Measurements from ENCODE around the gene ARFGAP3. TPM values are rescaled to one million over a fixed set of nuclear protein-coding genes. Genes with fewer than 3 reads are reported as not detected.

ARFGAP3 gene
- total RNA-seq, 1 donor from 2014 or later = 80.8 TPM

DNA sequence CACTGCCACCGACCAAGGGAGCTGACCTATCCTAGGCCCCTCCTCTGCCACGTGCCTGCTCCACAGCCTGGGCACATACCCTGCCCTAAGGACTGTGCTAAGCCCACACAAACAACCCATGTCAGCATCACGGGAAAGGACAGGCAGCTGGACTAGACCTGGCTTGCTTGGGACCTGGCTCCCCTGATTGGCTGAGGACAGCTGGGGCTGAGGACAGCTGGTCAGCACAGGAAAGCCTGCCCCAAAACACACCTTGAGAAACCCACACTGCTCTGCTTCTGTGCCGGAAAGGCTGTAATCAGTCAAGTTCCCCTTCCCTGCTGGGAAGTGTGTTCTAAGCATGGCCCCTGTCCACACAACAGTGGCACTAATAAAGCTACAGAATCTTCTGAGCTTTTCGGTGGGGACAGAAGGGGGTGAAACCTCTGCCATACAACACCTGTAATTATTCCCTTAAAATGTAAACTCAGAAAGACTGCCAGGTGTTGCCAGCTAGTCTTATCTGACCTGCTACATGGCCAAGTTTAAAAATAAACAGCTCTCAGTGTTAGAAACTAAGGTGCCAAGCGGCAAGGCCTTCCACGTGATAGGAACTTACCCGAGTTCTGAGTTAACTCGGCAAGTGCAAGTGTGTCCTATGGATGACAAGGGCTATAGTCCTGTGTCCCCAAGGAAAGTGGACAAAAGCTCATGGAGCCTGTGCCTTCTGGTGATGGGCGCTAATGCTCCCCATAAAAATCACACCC, 35.7 kb upstream of the ARFGAP3 start:
- Mint-ChIP-seq H3K27ac (ENCODE audit: unreplicated experiment) (no peak overlapping the region), H3K9me3 (ENCODE audit: low read depth) (no peaks in the 10 kb centered on the region), H3K4me1 (ENCODE audit: low read depth) (no peaks in the 10 kb centered on the region), H3K27me3 (ENCODE audit: low read depth) (no peaks in the 10 kb centered on the region), H3K36me3 (ENCODE audit: low read depth) (peaks cover 18% of the 10 kb centered on the region), H3K4me3 (ENCODE audit: unreplicated experiment) (no peak overlapping the region)
- DNase-seq (ENCODE audit: low spot score) = no peak
- TF ChIP-seq, protein P1, sequence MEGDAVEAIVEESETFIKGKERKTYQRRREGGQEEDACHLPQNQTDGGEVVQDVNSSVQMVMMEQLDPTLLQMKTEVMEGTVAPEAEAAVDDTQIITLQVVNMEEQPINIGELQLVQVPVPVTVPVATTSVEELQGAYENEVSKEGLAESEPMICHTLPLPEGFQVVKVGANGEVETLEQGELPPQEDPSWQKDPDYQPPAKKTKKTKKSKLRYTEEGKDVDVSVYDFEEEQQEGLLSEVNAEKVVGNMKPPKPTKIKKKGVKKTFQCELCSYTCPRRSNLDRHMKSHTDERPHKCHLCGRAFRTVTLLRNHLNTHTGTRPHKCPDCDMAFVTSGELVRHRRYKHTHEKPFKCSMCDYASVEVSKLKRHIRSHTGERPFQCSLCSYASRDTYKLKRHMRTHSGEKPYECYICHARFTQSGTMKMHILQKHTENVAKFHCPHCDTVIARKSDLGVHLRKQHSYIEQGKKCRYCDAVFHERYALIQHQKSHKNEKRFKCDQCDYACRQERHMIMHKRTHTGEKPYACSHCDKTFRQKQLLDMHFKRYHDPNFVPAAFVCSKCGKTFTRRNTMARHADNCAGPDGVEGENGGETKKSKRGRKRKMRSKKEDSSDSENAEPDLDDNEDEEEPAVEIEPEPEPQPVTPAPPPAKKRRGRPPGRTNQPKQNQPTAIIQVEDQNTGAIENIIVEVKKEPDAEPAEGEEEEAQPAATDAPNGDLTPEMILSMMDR (IDR thresholded peaks at IDR 0.05) = no peak

DNA sequence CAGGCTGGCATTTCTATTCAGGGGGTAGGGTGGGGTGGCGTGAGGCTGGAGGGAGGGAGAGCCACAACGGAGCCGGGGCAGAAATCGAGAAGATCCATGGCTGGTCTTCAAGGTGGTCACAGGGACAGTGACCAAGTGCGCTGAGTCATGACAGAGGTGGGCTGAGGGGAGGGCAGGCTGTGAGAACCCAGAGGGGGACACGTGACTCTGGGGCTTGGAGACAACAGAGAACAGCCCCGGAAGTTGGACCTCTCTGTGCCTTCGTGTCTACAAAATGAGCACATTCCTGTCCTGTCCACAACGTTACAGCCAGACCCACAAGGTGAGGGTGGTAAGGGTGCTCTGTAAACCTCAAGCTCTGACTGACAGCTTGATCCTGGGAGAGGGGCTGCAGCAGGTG, 35.1 kb upstream of the ARFGAP3 start:
- Mint-ChIP-seq H3K36me3 (ENCODE audit: low read depth) (peaks cover 22% of the 10 kb centered on the region), H3K27me3 (ENCODE audit: low read depth) (no peaks in the 10 kb centered on the region), H3K4me3 (ENCODE audit: unreplicated experiment) (no peak overlapping the region), H3K4me1 (ENCODE audit: low read depth) (no peaks in the 10 kb centered on the region), H3K9me3 (ENCODE audit: low read depth) (no peaks in the 10 kb centered on the region), H3K27ac (ENCODE audit: unreplicated experiment) (no peak overlapping the region)
- DNase-seq (ENCODE audit: low spot score) = no peak
- TF ChIP-seq, protein P1 (IDR thresholded peaks at IDR 0.05) = no peak

DNA sequence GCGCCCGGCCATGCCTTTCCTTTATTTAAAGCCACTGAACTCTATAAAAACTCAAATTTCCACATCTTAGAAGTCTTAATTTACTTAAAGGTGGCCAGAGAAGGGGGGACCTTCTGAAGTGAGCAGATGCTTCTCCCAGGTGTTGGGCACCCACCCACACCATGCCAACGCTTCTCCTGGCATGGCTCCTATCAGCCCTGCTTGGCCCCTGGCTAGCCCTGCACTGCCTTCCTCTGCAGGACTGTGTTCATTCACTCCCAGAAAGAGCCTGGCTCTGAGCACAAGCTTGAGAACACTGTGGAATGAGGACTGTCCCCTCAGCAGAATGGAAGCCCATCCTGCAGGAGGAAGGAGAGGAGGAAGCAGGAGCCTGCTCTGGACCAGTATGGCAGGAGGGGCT, 34.6 kb upstream of the ARFGAP3 start:
- H3K27me3 Mint-ChIP-seq (ENCODE audit: low read depth) = no peaks in the 10 kb centered on the region
- H3K27ac Mint-ChIP-seq (ENCODE audit: unreplicated experiment) = no peak overlapping the region
- H3K4me3 Mint-ChIP-seq (ENCODE audit: unreplicated experiment) = no peak overlapping the region
- no peaks in the 10 kb centered on the region for H3K4me1 Mint-ChIP-seq (ENCODE audit: low read depth)
- DNase-seq (ENCODE audit: low spot score) = no peak
- TF ChIP-seq, protein P1 (IDR thresholded peaks at IDR 0.05) = no peak
- H3K9me3 Mint-ChIP-seq (ENCODE audit: low read depth) = no peaks in the 10 kb centered on the region
- H3K36me3 Mint-ChIP-seq (ENCODE audit: low read depth) = peaks cover 22% of the 10 kb centered on the region

DNA sequence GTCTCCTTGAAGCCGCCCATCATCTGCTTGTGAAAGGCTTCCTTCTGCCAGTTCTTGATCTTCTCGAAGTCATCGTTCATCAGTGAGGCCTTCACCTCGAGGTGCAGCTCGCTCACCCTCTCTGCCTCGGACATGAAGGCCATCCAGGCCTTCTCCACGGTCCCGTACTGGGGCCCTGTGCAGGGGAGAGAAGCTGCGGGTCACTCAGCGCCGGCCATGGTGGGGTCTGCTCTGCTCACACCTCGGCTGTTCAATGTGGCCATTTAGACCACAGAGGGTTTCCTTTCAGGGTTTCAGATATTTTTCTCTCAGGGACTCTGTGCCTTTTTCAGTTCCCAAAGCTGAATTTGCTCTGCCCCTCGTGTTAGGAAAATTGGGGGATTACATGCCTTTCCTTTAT, 33.9 kb upstream of the ARFGAP3 start:
- Mint-ChIP-seq H3K27me3 (ENCODE audit: low read depth) (no peaks in the 10 kb centered on the region), H3K27ac (ENCODE audit: unreplicated experiment) (no peak overlapping the region), H3K36me3 (ENCODE audit: low read depth) (peaks cover 22% of the 10 kb centered on the region), H3K4me1 (ENCODE audit: low read depth) (no peaks in the 10 kb centered on the region), H3K4me3 (ENCODE audit: unreplicated experiment) (no peak overlapping the region), H3K9me3 (ENCODE audit: low read depth) (no peaks in the 10 kb centered on the region)
- DNase-seq (ENCODE audit: low spot score) = no peak
- TF ChIP-seq, protein P1 (IDR thresholded peaks at IDR 0.05) = no peak

DNA sequence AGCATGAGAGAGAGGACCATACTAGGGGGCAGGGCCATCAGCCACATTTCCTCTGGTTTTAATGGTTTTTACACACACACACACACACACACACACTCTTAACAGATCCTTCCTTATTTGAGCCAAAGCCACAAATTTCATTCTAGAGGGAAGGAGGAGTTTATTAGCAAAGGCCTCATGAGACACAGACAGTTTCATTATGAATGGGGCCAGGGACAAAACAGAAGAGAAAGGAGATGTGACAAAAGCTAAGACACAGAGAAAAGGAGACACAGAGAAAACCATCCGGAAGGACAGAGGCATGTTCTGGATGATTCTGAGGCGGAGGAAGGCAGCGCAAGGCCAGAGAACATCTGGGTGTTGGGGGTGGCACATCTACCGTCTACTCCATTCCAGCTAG, 32.2 kb upstream of the ARFGAP3 start:
- Mint-ChIP-seq H3K27me3 (ENCODE audit: low read depth) (no peaks in the 10 kb centered on the region), H3K4me1 (ENCODE audit: low read depth) (peaks cover 4% of the 10 kb centered on the region), H3K36me3 (ENCODE audit: low read depth) (peaks cover 22% of the 10 kb centered on the region), H3K4me3 (ENCODE audit: unreplicated experiment) (no peak overlapping the region), H3K9me3 (ENCODE audit: low read depth) (no peaks in the 10 kb centered on the region), H3K27ac (ENCODE audit: unreplicated experiment) (no peak overlapping the region)
- DNase-seq (ENCODE audit: low spot score) = no peak
- TF ChIP-seq, protein P1 (IDR thresholded peaks at IDR 0.05) = no peak
